HG03378 (cell line): ENCODE measurements around the gene SLC25A1.

Experiments
- ATAC-seq: cut with Tn5 transposase; IDR thresholded peaks from one replicate; pipeline ENCODE4 v1.9.1; 2021; ENCODE audit warnings: mild to moderate bottlenecking, moderate library complexity; ENCODE audit not compliant: unreplicated experiment

Gene SLC25A1

DNA sequence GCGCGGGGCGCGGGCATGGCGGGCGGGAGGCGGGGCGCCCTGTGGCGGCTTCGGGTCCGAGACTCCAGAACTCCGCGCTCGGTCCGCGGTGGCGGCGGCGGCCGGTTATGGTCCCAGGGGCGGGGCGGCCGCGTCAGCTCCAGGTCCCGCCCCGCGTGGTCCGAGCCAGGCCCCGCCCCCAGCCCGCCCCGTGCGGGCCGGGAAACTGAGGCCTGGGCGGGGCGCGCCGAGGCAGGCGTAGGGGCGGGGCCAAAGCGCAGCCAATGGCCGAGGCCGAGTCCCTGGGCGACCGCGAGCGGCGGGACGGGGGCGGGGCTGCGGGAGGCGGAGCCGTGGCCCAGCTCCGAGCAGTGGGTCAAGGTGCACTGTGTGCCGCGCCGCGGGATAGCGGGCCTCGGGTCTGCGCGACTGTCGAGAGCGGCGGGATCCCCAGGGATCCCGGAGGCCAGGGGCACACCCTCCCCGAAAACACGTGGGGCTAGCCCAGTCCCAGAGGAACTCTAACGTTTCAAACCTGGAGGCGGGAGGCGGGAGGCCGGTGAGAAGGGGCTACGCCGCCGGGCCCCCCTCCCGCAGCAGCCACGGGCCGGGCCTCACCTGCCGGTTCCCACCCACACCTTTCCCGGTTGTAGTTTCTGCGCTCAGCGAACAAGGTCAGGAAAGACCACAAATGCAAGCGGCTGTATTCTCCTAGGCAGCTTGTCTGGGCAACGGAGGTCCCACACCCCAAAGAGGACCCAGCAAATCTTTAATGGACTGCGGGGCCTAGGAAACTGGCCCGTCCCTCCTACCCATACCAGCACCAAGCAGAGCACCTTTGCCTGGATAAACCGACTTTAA is at the start of gene SLC25A1:
SLC25A1 (minus strand) TSS at position 80 of the 840 bp plus-strand sequence; CDS start at position 17, 63 bp downstream.
- ATAC-seq: peak; percentile 32

DNA sequence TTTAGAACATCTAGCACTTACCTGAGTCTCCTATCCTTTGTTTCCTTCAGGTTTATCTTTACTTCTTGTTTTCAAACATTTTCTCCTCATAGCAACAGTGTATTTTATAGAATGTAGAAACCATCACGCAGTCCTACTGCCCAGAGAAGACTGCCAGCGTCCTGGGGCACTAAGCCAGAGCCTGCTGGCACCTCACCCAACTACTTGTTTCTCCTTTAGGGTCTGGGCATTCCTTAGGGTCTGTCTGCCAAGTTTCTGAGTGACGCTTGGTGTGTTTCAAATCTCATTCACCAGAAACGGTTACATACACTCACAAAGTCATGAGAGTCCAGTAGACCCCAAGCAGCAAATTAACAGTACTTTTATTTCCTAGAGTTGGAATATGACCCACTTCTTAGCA is 49.6 kb upstream of the SLC25A1 start:
- ATAC-seq: no peak

DNA sequence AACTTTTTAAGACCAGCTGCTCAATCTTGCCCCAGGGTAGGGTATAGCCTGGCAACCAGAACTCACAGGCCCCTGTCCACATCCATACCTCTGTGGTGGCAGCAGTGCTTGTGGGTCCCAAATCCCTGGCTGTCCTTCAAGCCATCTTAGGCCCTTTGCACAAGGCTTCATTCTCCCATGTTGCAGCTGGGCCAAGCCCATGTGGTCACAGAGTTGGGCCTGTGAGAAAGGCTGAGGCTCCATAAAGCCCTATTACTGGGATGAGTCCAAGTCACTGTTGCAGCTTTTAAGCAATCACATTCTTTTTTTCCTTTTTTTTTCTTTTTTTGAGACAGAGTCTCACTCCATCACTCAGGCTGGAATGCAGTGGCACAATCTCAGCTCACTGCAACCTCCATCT is 47.9 kb upstream of the SLC25A1 start:
- ATAC-seq: no peak

DNA sequence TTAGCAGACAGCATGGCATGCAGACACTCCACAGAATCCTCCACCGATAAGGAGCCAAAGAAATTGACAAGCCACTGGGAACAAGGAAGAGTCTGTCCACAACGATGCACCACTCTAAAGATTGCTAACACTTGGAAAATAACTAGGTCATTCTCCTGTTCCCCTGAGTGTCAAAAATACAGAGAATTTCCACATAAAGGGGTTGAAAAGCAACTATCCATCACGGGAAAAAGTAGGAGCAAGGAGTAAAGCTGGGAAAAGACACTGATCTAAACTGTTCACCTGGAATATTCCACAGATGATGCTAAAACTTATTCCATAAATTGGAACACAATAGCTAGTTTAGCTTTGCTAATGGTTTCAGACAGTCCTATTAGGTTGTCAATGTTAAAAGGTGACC is 47.0 kb upstream of the SLC25A1 start:
- ATAC-seq: no peak

DNA sequence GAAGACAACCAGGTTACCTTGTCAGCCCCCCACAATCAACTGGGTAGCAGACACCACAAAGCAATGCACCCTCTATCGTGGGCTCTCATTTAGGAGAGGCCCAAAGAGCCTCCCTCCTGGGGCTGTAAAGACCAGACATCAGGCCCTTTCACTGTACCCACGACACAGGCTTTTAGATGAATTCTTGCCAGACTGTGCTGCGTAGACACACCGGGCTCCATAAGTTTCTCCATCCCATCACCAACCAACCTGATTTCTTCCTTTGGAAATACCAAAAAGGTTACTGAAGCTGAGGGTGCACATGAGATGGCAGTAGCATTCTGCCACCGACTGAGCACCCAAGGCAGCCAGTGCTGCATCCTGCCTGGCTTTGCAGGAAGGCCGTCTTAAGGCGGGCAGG is 46.4 kb upstream of the SLC25A1 start:
- no peak for ATAC-seq

DNA sequence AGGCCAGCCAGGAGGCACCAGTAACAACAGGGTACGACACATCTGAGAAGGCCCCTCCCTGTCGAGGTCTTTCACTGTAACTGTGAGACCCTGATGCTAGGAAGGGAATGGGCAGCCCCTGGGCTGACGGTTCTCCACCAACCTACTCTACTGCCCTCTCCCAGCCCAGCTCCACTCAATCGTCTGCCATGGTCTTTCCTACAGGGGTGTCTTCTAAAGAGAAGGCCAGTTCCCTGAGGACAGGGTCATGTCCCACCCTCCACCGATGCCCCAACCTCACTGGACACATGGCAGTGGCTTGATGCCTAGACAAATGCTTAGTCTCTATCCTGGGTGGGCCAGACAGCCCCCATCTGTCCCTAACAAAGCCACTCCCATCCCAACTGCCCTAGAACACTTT is 46.0 kb upstream of the SLC25A1 start:
- ATAC-seq: no peak

DNA sequence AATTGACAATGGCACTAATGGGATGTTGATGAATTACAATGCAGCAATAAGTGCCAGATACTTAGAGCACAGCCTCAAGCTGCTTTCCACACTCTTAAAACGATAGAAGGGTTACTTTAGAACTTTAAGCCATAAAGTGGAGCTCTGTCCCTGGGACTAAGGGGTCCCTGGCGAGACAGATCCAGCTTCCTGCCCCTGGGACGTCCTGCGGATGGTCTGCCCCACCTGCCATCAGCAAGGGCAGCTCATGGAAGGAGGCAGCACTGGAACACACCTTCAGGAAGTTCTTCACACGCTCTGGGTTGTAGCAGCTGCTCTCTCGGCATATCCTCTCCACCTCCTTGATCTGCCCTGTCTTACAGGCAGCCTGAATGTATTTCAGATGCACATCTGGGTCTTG is 45.1 kb upstream of the SLC25A1 start:
- no peak for ATAC-seq

DNA sequence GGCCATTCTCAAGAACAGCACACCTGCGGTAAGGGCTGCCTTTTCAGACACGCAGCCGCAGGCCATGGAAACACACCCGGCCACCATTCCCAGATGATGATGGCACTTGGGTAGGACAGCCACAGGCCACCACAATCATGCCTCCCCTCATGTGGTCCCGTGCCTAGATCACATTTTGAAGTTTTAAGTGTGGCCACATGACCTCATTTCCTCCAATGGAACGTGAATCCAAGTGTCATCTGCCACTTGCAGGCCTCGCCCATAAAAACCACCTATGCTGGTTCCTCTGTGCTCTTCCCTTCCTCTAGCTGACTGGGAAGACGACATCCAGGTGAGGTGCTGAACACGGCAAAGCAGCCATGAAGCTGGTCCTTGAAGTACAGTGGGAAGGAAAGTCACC is 44.6 kb upstream of the SLC25A1 start:
- ATAC-seq: no peak

DNA sequence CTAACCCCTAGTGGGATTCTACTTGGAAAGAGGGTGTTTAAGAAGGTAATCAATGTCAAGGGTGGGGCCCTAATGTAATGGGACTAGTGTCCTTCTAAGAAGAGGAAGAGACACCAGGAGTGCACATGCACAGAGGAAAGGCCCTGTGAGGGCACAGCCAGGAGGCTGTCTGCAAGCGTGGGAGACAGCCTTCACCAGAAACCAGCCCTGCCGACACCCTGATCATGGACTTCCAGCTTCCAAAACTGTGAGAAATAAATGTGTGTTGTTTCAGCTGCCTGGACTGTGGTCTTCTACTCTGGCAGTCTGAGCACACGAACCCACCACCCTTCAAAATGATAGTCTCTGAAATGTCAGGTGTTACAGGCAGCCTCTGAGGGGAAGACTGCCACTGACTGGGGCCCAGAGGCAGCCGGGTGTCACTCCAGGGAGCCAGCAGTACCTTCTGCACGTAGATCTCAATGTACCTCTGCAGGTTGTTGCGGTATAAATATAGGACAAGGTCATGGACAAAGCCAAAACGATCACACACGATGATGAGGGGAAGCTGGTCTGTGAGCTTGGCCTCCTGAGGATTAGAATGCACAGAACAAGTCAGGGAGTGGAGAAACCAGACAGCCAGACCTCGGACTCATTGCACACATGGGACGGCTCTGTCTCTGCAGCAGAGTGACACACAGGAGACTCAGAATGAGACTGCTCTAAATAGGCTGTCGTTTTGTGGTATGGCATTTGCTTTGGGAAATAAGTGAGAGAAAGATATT is 43.9 kb upstream of the SLC25A1 start:
- no peak for ATAC-seq

DNA sequence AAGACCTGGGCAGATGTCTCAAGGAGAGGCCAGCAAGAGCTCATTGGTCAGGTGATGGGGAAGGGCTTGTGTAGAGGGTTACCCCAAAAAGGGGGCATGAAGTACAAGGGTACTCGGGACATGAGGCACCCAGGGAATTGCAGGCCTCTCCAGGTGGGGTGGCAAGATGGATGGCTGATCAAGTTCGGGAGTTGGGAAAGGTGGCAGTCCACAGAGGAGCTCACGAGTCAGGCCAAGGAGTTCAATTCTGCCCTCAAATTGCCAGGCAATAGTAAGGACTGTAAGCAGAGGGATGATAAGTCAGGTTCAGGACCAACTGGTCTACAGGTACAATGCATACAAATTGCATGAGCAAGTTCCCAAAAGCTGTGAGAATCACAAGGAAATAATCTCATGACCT is 42.3 kb upstream of the SLC25A1 start:
- no peak for ATAC-seq

DNA sequence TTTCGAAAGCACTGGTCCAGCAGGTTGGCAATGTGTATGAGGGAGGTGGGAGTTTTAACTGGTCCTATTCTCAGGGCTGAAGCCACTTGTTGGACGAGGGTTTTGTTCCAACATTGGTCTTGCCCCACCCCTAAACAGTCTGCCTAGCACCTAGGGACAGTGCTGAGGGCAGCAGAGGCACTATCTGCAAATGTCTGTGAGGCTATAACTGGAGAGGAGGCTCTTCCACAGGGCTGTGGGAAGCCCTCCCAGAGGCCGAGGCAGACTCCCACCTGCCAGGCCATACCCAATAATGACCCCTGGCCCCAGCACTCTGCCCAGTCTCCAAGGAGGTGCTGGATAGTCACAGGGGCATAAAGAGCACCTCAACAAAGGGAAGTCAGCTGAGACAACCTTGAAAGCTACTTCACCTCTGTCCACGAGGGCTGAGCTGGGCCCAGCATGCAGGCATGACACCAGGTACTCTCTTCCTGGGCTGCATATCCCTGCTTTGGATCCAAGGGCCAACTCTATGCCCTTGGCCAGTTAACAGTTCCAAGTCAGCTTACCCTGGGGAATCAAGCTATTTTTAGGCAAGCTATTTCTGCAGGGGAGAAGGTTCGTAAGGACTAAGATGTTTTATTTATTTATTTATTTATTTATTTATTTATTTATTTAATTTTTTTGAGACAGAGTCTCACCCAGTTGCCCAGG is 40.2 kb upstream of the SLC25A1 start:
- ATAC-seq: no peak

DNA sequence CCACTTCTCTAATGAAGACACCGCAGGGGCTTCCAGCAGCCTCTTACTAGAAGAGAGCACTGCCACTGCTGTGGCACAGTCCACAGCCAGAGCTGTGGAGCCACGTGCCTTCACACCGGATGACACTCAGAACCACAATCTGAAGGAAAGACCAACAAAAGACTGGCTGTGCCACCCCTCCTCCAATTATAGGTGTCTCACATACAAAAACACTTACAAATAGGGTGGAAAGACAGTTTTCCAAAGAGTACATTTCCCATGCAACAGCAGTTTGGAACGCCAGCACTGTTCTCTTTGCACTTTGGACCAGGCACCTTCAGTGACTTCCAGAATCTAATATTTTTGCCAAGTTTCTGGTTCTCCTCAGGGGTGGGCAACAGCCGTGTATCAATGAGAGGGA is 38.0 kb upstream of the SLC25A1 start:
- ATAC-seq: no peak

DNA sequence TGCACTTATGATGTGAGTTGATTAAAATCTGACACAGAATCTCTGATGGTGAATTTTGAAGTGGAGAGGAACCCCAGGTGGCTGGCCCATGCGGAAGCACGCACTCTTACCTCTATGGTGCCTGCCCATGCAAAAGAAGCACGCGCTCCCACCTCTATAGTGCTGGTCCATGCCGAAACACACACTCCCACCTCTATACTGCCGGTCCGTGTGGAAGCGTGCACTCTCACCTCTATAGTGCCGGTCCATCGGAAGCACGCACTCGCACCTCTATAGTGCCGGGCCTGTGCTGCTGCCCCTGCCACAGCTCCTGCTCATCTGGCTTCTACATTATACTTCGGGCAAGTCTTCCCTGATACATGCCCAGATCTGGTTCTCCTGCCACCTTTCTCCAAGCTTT is 36.8 kb upstream of the SLC25A1 start:
- no peak for ATAC-seq

DNA sequence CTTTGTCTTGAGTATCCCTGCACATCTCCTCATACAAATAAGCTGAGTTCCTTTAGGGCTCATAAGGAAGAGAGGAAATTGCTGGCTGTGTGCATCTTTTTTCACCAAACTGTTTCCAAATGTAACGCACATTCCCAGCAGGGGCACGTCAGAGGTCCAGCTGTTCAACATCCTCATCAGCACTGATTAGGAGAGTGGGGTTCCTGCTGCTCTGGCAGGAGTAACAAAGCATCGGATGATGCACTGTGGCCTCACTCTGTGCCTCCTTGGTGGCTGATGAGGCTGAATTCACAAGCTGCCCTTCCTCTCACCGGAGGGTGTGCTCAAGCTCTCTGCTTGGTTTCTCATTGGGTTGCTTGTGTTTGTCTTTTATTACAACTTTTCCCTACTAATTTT is 35.5 kb upstream of the SLC25A1 start:
- ATAC-seq: no peak

DNA sequence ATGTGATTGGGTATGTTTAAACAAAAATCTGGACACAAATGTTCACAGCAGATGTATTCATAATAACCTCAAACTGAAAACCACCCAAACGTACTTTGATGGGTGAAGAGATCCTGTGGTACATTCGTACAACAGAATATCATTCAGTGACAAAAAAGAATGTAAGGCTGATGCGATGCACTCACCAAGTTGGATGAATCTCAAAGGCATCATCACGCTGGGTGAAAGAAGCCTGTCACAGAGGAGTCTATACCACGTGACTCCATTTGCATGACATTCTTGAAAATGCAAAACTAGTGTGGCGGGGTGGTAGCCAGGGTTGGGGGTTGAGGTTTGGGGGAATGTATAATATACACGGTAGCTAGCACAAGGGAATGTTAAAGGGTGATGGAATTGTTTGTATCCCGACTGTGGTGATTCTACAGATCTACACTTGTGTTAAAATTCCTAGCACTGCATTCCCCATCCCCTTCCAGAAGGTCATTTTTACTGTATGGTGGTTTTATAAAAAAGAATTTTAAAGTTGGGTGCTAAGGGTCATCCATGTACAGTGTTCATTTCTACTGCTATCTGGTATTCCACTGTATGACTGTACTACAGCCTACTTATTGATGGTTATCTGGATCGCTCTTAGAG is 35.0 kb upstream of the SLC25A1 start:
- no peak for ATAC-seq

DNA sequence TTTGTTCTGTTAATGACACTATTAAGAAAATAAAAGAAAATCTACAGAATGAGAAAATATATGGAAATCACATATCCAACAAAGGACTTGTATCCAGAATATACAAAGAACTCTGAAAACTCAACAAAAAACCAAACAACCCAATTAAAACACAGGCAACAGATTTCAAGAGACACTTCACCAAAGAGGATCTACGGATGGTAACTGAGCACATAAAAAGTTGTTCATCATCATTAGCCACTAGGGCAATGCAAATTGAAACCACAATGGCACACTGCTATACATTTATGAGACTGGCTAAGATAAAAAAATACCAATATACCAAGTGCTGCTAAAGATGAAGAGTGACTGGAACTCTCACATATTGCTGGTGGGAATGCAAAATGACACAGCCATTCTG is 34.5 kb upstream of the SLC25A1 start:
- no peak for ATAC-seq

DNA sequence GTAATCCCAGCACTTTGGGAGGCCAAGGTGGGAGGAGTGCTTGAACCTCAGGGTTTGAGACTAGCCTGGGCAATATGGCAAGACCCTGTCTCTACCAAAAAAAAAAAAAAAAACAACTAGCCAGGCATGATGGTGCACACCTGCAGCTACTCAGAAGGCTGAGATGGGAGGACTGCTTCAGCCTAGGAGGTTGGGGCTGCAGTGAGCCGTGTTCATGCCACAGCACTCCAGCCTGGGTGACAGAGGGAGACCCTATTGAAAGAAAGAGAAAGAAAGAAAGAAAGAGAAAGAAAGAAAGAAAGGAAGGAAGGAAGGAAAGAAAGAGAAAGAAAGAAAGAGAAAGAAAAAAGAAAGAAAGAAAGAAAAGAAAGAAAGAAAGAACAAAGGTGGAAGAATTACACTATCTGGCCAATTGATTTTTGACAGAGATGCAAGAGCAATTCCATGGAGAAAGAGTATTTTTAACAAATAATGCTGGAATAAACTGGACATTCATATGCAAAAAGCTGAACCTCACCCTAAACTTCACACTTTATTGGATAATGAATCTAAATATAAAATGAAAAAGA is 33.9 kb upstream of the SLC25A1 start:
- ATAC-seq: no peak

DNA sequence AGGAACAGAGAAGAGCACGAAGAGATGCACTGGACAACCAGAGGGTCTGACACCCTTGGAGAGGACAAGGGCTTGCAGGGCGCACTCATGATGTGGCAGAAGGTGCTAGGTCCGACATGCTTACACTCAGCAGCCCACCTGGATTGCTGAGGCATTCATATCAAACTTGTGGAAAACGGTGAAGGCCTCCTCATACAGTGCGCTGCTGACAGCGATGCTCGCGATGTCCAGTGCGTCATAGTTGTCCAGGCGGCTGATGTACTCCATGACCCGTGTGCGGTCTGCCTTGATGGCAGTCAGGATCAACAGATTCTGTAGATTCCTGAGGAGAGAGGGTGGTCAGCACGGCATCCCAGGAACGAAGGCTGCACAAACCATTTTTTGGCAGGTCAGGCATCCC is 31.7 kb upstream of the SLC25A1 start:
- no peak for ATAC-seq

DNA sequence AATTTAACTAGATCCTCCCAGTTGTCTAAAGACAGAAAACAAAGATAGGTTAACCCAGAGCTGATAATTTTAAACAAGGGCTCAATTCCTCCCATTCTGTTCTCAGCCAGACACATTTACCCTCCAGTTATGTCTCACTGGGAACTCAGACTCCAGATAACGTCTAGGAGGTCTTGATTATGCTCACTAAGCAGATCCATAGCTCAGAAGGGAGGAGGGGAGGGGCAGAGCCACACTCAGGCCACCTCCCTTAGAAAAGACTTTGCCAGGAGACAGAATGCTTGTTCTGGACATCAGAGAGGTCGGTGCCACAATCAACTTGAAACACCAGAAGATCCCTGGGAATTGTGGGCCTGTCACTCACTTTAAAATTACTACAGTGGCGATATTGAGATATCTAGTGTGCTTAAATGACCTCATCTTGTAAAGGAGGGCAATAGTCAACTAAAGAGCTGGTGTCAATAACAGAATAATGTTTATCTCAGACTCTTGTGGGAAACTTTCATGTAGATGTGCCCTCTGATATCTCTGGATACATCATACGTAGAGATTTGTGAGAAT is 29.8 kb upstream of the SLC25A1 start:
- ATAC-seq: no peak

DNA sequence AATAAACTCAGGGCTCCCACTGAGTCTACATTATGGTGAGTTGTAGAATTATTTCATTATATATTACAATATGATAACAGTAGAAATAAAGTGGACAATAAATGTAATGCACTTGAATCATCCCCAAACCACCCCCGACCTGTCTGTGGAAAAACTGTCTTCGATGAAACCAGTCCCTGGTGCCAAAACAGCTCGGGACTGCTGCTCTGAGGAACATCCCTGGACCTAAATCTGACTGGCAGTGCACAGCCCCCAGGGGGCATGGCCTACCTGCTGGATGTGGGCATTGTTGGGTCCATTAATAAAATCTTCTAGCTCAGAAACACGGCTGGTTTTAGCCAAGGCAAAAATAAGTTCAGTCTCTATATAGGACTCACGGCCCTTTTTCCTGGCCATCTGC is 29.3 kb upstream of the SLC25A1 start:
- no peak for ATAC-seq

DNA sequence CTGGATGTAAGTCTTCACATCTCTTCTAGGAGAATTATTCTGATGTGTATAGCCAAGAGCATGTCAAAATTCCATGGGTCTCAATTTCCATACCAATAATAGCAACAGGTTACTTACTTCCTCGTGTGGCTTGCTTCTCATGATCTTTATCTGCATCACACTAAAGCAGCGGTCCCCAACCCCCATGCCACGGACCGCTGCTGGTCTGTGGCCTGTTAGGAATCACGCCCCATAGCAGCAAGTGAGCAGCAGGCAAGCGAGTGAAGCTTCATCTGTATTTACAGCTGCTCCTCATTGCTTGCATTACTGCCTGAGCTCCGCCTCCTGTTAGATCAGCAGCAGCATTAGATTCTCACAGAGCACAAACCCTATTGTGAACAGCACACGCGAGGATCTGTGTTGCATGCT is 28.9 kb upstream of the SLC25A1 start:
- no peak for ATAC-seq
